OCI-LY7 (cell line): ENCODE data around the gene RYK.

ENCODE experiments used
- EZH2phosphoT487 ChIP-seq: fragments of 200-600 bp; sonication (generic); IDR thresholded peaks from 2 replicates; pipeline ENCODE4 v1.6.1; 2018; ENCODE audit warnings: low read depth, borderline replicate concordance, mild to moderate bottlenecking, mixed run types, antibody characterized with exemption, low read length, moderate library complexity, mixed read lengths
- TF ChIP-seq, protein P1 (sequence below): fragments of 200-600 bp; sonication (generic); conservative IDR thresholded peaks from 2 replicates; pipeline ENCODE4 v1.5.1; 2014; ENCODE audit warnings: mild to moderate bottlenecking, antibody characterized with exemption, low read length, moderate library complexity, mixed read lengths

DNA sequence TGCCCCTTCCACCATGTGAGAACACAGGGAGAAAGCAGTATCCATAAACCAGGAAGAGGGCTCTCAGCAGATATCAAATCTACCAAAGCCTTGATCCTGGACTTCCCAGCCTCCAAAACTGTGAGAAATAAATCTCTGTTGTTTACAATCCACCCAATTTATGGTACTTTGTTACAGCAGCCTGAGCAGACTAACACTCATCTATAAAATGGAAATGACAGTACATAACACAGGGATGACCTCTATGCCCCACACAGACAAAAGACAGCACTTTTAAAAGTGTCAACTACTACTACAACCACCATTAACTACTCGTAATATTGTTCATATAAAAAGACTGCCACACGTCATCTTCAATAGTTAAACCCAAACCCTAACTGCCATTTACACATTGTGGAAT is 5.7 kb downstream of the RYK start:
- TF ChIP-seq, protein P1, sequence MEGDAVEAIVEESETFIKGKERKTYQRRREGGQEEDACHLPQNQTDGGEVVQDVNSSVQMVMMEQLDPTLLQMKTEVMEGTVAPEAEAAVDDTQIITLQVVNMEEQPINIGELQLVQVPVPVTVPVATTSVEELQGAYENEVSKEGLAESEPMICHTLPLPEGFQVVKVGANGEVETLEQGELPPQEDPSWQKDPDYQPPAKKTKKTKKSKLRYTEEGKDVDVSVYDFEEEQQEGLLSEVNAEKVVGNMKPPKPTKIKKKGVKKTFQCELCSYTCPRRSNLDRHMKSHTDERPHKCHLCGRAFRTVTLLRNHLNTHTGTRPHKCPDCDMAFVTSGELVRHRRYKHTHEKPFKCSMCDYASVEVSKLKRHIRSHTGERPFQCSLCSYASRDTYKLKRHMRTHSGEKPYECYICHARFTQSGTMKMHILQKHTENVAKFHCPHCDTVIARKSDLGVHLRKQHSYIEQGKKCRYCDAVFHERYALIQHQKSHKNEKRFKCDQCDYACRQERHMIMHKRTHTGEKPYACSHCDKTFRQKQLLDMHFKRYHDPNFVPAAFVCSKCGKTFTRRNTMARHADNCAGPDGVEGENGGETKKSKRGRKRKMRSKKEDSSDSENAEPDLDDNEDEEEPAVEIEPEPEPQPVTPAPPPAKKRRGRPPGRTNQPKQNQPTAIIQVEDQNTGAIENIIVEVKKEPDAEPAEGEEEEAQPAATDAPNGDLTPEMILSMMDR = no peak
- no peak for TF ChIP-seq EZH2phosphoT487
